ENCODE results near the gene GLI3. TPM values are rescaled to one million over a fixed set of nuclear protein-coding genes. Genes with fewer than 3 reads are reported as not detected.
A peak's percentile ranks its signal among the peaks of the same experiment; 100 is the strongest.

GLI3 gene
- total RNA-seq, 1 donor = 4.3 TPM

DNA sequence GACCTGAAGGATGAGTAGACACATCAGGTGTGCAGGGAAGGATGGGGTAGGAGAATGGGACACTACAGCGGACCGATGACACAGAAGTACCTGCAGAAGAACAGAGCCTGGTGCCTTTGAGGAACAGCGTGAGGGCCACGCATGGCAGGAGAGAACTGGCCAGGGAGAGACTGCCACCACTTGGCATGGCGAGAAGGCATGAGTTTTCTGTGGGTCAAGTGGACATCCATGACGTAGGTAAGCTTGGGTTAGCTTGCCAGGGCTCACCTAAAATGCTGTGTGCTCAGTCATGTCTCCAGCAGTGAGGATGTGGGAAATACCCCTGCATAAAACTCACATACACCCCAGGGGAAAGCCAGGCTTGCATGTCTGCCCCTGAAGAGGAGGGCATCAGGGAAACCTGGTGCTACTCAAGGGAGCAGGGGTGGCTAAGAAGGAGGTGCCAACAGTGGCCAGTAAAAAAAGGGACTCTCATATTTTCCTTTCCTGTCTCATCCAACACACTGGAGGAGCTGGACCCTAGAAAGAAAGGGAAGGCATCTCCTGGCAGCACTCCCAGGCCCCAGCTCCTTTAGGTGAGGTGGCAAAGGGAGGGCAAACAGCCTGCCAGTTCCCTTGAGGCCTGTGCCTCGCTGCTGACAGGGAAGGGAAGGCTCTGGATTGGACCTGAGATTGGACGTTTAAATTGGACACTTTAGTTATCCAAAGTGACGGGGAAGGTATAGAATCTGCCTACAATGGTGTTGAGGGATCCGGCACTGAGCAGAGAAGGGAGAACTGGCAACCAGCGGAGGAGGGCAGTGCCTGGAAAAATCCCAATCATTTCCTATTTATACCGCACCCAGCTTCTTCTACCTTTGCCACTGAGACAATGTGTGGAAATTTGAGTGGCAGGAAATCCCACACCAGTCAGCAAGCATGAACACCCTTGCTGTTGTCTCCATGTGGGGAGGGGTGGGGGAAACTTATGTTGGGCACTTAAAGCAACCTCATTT lies 255.7 kb downstream of the GLI3 start:
- DNase-seq (ENCODE audit: low read depth) = no peak
- TF ChIP-seq, protein P1, sequence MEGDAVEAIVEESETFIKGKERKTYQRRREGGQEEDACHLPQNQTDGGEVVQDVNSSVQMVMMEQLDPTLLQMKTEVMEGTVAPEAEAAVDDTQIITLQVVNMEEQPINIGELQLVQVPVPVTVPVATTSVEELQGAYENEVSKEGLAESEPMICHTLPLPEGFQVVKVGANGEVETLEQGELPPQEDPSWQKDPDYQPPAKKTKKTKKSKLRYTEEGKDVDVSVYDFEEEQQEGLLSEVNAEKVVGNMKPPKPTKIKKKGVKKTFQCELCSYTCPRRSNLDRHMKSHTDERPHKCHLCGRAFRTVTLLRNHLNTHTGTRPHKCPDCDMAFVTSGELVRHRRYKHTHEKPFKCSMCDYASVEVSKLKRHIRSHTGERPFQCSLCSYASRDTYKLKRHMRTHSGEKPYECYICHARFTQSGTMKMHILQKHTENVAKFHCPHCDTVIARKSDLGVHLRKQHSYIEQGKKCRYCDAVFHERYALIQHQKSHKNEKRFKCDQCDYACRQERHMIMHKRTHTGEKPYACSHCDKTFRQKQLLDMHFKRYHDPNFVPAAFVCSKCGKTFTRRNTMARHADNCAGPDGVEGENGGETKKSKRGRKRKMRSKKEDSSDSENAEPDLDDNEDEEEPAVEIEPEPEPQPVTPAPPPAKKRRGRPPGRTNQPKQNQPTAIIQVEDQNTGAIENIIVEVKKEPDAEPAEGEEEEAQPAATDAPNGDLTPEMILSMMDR (IDR thresholded peaks at IDR 0.05; ENCODE audit: insufficient read depth, low read depth, low read length) = no peak
- no peak overlapping the region for H3K4me3 ChIP-seq (ENCODE audit: low read depth, low read length)

DNA sequence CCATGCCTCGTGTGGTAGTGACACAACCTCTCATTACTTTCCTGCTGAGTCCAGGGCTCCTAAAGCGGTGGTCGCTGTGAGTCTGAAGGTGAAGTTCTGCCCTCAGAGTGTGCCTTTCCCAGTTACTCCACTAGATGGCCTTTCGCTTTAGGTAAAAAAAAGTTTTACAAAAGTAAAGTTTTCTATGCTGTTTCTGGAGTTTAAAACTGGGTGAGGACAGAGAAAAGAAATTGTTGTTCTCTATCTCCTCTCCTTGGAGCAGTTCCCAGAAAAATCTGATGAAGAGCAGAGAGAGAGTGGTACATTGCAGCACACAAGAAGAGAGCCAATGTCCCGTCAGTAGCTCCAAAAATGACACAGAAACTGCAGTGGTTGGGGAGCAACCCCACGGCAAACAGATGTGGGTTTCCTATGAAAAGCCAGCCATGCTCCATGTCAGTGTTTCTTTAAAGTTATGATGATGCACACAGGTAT lies 257.1 kb downstream of the GLI3 start:
- peak; percentile 72 for DNase-seq (ENCODE audit: low read depth)
- H3K4me3 ChIP-seq (ENCODE audit: low read depth, low read length) = no peak overlapping the region
- TF ChIP-seq, protein P1 (IDR thresholded peaks at IDR 0.05; ENCODE audit: insufficient read depth, low read depth, low read length) = peak; percentile 80

DNA sequence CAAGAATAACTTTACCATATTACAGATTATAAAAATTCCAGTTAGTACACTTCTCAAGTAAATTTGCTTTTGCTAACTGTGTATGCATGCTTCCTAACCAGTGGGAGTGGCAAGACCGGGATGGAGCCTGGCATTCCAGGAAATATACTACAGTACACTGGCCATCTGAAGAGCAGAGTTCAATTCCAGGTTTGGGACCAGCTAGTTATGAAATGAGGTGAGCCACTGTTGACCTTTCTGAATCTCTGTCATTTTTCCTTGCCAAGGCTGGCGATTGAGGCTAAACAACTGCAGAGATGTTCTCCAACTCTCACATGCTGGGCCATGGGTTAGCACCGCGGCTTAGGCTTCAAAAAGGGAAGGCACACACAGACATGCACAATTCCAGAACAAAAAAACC lies 258.2 kb downstream of the GLI3 start:
- DNase-seq (ENCODE audit: low read depth) = no peak
- H3K4me3 ChIP-seq (ENCODE audit: low read depth, low read length) = no peak overlapping the region
- TF ChIP-seq, protein P1 (IDR thresholded peaks at IDR 0.05; ENCODE audit: insufficient read depth, low read depth, low read length) = no peak

DNA sequence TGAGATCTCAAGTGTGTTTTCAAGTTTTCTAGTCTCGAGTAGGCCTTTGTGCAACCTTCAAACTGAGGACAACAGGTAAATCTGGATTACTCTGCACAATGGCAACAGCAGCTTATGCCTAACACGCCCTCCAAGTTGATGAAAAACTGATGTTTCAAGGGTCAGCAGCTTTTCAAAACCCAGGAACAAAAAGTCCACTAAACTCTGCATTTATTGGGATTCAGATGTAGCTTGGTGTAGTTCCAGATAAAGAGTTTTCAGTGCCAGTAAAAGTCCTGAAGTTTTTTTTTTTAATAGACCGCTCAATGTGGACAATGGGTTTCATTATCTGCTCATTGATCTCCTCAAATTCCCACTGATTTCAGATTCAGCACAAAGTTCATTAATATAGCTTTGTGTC lies 259.3 kb downstream of the GLI3 start:
- H3K4me3 ChIP-seq (ENCODE audit: low read depth, low read length) = no peak overlapping the region
- DNase-seq (ENCODE audit: low read depth) = no peak
- TF ChIP-seq, protein P1 (IDR thresholded peaks at IDR 0.05; ENCODE audit: insufficient read depth, low read depth, low read length) = no peak

DNA sequence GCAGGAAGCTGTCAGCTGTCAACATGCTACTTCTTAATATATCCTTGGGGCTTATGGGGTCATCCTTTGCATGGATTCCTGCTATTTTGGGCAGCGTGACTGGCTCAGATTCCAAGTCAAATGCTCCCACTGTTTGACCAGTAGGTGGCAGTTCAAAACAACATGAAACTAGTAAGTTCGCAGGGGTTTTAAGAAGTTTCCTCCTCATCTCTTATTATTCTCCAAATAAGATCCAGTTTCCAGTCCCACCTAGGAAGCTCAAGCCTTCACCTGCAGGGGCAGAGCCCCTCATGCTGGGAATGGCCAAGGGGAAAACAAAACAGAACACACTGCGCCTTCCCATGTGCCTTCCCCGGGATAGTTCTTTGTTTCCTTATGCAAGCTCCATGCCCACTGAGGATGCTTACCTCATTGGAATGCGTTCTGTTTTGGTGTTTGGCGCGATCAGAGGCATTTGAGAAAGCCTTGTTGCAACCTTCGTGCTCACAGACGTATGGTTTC lies 259.8 kb downstream of the GLI3 start:
- DNase-seq (ENCODE audit: low read depth) = peak; percentile 71
- no peak overlapping the region for H3K4me3 ChIP-seq (ENCODE audit: low read depth, low read length)
- TF ChIP-seq, protein P1 (IDR thresholded peaks at IDR 0.05; ENCODE audit: insufficient read depth, low read depth, low read length) = peak; percentile 79

DNA sequence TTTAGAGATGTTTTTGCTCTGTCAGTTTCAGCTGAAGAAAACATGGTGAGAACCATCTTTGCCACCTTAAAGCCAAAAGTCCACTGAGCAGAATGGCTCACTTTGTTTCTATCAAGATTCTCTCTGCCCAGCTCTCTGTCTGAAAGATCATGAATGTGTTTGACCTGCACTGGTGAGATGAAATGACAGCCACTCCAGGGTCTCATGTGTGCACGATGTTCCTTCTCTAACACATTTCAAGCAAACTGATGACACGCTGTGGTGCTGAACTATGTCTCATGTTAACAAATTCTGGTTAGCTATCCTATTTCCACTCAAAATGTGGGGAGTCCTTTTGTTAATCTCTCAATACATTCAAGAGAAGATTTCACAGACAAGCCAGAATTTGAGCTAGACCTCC lies 260.6 kb downstream of the GLI3 start:
- no peak for DNase-seq (ENCODE audit: low read depth)
- no peak overlapping the region for H3K4me3 ChIP-seq (ENCODE audit: low read depth, low read length)
- TF ChIP-seq, protein P1 (IDR thresholded peaks at IDR 0.05; ENCODE audit: insufficient read depth, low read depth, low read length) = no peak

All from fibroblast of villous mesenchyme (primary cell).